GM10266 (cell line): Measurements from ENCODE around the gene GLB1L.
A peak's percentile ranks its signal among the peaks of the same experiment; 100 is the strongest.

Source experiments
- DNase-seq: peaks from one replicate; pipeline ENCODE4 v3.0.0; 2012; ENCODE audit errors: extremely low spot score
- CTCF ChIP-seq: IDR thresholded peaks from 2 replicates; pipeline ENCODE4 v1.5.1; 2012; ENCODE audit warnings: mild to moderate bottlenecking, low read depth; ENCODE audit not compliant: control insufficient read depth, insufficient read depth; ENCODE audit errors: missing control alignments

The GLB1L gene

GRCh38 chr2:219246559-219246958 is 1.3 kb upstream of the GLB1L start:
- DNase-seq, result no peak
- TF ChIP-seq CTCF, result no peak

DNA sequence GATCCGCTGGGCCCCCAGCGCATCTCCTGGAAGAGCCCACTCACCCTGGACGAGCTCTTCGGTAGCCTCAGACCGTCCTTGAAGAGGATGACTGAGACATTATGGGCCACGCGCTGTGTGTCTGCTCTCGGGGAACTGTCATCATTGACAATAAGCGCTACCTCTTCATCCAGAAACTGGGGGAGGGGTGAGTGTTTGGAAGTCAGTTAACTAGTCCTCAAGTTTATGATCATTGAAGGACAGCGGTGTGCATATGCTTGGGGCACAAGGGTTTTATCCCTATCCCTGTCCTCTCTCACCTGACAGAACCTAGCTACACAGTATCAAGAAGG is 621 bp upstream of the GLB1L start:
- no peak for DNase-seq
- TF ChIP-seq CTCF, result no peak

DNA sequence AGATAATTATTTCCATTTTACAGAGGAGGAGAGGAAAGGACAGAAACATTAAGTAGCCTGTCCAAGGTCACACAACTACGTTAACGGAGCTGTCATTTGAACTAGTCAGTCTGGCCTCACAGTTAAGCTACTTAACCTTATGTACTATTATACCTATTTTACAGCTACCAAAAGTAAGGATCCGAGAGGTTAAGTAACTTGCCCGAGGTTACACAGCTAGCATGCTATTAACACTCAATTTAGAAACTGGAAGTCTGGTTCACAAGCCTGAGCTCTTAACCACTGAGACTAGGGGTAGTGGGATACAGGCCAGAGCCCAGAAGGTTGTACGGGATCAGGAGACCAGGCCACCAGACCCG is 476 bp downstream of the GLB1L start:
- no peak for DNase-seq

GRCh38 chr2:219243291-219243761 is 1.9 kb downstream of the GLB1L start:
- TF ChIP-seq CTCF, result no peak
- no peak for DNase-seq

More for the DNA sequence above, 476 bp downstream of the GLB1L start:
- TF ChIP-seq CTCF, result no peak

DNA sequence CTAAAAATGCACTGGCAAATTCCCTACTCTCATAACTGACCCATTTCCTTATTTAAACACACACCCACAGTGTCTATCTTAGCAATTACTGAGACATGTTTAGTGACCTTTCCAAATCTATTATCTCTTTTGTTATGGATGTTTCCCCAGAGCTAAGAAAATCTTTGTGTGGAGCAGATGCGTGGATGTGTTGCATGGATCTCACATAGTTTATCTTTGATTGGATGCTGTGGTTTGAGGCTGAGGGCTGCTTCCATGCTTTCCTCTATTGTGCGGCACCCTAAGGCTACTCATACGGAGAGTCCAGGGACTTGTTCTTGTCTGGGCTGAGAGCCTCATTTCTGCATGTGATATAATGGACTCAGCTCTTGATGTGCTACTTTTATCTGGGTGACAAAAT is 10.9 kb downstream of the GLB1L start:
- DNase-seq, result no peak
- TF ChIP-seq CTCF, result no peak

DNA sequence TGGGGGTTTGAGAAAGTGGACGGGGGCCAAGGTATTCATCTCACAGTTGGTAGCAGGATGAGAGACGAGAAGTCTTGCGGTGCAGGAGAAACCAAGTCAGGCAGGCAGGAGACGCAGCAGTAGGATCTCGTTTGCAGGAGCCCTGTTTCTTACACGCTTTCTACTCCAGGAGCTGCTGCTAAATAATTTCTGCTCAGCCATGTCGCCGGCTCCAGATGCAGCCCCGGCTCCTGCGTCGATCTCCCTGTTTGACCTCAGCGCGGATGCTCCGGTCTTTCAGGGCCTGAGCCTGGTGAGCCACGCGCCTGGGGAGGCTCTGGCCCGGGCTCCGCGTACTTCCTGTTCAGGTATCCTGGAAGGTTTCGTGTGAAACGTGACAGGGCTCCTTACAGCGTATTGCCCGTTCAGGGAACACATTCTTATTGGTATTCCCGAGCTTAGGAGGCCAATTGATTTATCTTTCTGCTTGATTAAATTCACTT is 15.1 kb downstream of the GLB1L start:
- DNase-seq, result peak; percentile 53
- TF ChIP-seq CTCF, result no peak

- peak; percentile 99 for DNase-seq
- TF ChIP-seq CTCF, result no peak
Observed at GRCh38 chr2:219229305-219230058, 15.8 kb downstream of the GLB1L start, which contains the start of the genes ANKZF1 and ATG9A. TSS of gene ANKZF1 (plus strand) at chr2:219229806. CDS start at chr2:219230258, 452 bp downstream. TSS of gene ATG9A (minus strand) at chr2:219229636. CDS start at chr2:219228024, 1,612 bp downstream.
